SH-SY5Y (cell line): ENCODE results near the gene LIM2.

Experiments
- GATA2 ChIP-seq: IDR thresholded peaks from 2 replicates; pipeline ENCODE4 v1.6.1; 2011; ENCODE audit warnings: mild to moderate bottlenecking, low read depth, low read length
- GATA3 ChIP-seq: IDR thresholded peaks from 2 replicates; pipeline ENCODE4 v1.6.1; 2011; ENCODE audit warnings: low read depth, mild to moderate bottlenecking, low read length, moderate library complexity

GRCh38 chr19:51333836-51334460 lies 53.8 kb downstream of the LIM2 start:
- TF ChIP-seq GATA2 (no peak), GATA3 (no peak)
